ENCODE data around the gene CNTNAP5.

Gene CNTNAP5

DNA sequence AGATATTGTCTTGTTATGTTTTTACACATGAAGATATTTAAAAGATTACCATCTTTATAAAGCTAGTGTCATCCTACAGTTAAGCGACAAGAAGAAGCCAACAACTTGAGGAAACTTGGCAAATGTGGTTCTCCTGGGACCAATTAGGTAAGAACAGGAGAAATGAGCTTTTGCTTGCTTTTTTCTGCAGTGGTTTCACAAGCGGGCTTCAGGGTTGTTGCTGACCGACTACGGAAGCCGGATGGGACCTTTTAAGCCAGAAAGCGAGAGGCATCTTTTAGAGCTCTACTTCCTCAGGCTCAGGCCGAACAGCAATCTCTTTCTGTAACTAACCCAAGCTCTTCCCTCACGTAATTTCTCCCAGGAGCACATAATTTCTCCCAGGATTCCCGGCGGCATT is 256.5 kb downstream of the CNTNAP5 start:
- Mint-ChIP-seq H3K36me3 (no peaks in the 10 kb centered on the region), H3K4me3 (no peak overlapping the region), H3K4me1 (no peaks in the 10 kb centered on the region), H3K9me3 (peaks cover 4% of the 10 kb centered on the region), H3K27ac (no peak overlapping the region), H3K27me3 (no peaks in the 10 kb centered on the region)
- ATAC-seq (ENCODE audit: low read depth), result no peak
- DNase-seq (ENCODE audit: low spot score in 2 of 2), result no peak

DNA sequence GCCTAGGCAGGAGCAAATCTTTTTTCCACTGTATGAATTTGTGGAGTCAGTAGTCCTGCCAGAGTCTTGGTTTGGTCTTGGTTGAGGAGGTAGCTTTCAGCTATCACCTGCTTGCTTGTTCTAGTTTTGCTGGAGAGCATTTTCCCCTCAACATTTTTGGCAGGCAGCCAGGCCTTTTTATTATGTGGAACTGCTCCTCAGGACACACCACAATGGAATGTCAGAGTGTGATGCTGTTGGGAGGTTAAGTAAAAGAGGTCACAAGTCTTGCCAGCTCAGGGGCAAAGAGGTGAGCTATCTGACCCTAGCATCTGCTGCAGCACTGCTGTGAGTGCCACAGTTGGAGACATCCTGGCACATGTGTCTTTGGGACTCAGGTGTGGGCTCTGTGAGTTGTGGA is 258.0 kb downstream of the CNTNAP5 start:
- Mint-ChIP-seq H3K27me3 (no peaks in the 10 kb centered on the region), H3K36me3 (no peaks in the 10 kb centered on the region), H3K4me3 (no peak overlapping the region), H3K27ac (no peak overlapping the region), H3K4me1 (no peaks in the 10 kb centered on the region), H3K9me3 (peaks cover 2% of the 10 kb centered on the region)
- DNase-seq (ENCODE audit: low spot score in 2 of 2), result no peak
- ATAC-seq (ENCODE audit: low read depth), result no peak

DNA sequence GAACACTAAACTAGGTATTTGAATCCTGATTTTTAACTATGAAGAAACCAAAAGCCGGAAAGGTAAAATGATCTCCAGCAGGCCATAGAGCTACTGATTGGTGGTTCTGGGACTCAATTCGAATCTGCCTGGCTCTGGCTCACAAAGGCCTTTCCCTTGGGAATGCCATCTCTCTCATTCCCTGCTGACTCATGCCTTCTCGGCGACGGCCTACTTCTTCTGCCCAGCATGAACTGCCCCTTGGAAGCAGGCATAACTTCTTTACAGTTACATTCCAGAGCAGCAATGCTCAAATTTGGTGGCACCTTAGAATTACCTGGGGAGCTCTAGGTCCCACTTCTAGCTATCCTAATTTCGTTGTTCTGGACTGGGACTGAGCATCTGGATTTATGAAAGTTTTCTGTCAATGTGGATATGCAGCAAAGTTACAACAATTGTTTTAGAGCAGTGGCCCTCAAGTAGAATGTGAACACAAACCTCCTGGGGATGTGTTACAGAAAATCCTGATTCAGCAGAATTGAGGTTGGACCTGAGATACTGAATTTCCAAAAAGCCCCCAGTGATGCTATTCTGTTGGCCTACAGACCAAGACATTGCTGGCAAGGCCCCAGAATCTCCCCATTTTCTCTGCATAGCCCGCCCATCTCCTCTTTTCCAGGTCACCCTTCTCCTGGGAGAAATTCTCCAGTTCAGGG is 261.1 kb downstream of the CNTNAP5 start:
- Mint-ChIP-seq H3K9me3 (peaks cover 4% of the 10 kb centered on the region), H3K27ac (no peak overlapping the region), H3K36me3 (no peaks in the 10 kb centered on the region), H3K27me3 (no peaks in the 10 kb centered on the region), H3K4me3 (no peak overlapping the region), H3K4me1 (no peaks in the 10 kb centered on the region)
- no peak for ATAC-seq (ENCODE audit: low read depth)
- DNase-seq (ENCODE audit: low spot score in 2 of 2), result no peak

DNA sequence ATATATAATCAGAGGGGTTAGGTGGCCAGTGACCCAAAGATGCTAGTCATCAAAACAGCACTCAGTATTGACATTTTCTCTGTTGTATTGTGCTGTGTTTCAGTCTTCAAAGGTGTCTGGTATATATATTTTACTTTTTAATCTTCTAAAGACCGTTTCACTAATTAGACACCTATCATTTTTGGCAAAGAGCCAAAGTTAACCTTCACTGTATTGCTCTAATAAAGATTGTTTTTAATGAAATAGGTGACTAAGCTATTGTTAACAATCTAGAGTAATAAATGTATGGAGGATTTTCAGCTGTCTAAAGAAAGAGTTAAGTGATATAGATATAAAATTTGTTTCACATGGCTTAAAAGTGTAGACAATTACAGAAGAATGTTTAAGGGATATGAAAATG is 264.0 kb downstream of the CNTNAP5 start:
- H3K36me3 Mint-ChIP-seq, result no peaks in the 10 kb centered on the region
- ATAC-seq (ENCODE audit: low read depth) (no peak), DNase-seq (ENCODE audit: low spot score in 2 of 2) (no peak)
- no peaks in the 10 kb centered on the region for H3K4me1 Mint-ChIP-seq
- peaks cover 2% of the 10 kb centered on the region for H3K9me3 Mint-ChIP-seq
- H3K27me3 Mint-ChIP-seq, result no peaks in the 10 kb centered on the region
- H3K27ac Mint-ChIP-seq, result no peak overlapping the region
- no peak overlapping the region for H3K4me3 Mint-ChIP-seq

DNA sequence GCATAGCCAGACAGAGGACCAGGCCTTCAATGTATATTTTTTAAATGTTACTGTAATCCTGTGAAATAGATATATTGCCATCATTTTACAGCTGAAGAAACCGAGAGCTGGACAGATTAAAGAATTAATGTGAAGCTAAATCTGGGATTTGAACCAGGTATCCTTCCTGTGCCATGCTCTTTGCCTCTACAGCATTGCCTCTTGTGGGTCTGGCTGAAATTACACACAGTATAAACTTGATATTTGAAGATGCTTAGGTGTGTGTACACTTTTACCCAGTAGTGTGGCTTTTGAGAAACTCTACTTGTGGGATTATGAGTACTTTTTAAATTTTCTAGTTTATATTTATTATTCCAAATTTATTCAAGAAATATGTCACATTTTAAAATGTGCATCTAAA is 264.5 kb downstream of the CNTNAP5 start:
- no peak for DNase-seq (ENCODE audit: low spot score in 2 of 2)
- H3K36me3 Mint-ChIP-seq, result no peaks in the 10 kb centered on the region
- ATAC-seq (ENCODE audit: low read depth), result no peak
- no peak overlapping the region for H3K27ac Mint-ChIP-seq
- H3K9me3 Mint-ChIP-seq, result peaks cover 4% of the 10 kb centered on the region
- no peaks in the 10 kb centered on the region for H3K4me1 Mint-ChIP-seq
- no peaks in the 10 kb centered on the region for H3K27me3 Mint-ChIP-seq
- no peak overlapping the region for H3K4me3 Mint-ChIP-seq

DNA sequence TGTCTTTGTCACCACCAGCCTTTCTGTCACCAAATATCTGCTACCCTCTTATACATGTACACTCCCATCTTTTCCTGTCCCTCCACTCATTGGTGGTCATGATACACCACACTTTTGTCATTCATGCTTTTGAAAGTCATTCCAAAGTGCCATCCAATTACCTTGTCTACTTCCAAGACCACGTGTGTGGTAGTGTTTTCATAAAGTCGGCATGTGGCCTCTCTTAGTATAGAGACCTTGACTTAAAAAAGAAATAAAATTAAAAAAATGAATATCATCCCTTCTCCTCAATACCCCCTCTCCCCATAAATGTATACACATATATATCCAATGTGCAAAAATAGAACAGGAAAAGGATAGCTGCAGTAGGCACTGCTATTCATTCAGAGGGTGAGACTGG is 271.4 kb downstream of the CNTNAP5 start:
- no peak overlapping the region for H3K4me3 Mint-ChIP-seq
- H3K27ac Mint-ChIP-seq, result no peak overlapping the region
- no peaks in the 10 kb centered on the region for H3K27me3 Mint-ChIP-seq
- no peaks in the 10 kb centered on the region for H3K4me1 Mint-ChIP-seq
- no peaks in the 10 kb centered on the region for H3K36me3 Mint-ChIP-seq
- H3K9me3 Mint-ChIP-seq, result peaks cover 4% of the 10 kb centered on the region
- DNase-seq (ENCODE audit: low spot score in 2 of 2) (no peak), ATAC-seq (ENCODE audit: low read depth) (no peak)

DNA sequence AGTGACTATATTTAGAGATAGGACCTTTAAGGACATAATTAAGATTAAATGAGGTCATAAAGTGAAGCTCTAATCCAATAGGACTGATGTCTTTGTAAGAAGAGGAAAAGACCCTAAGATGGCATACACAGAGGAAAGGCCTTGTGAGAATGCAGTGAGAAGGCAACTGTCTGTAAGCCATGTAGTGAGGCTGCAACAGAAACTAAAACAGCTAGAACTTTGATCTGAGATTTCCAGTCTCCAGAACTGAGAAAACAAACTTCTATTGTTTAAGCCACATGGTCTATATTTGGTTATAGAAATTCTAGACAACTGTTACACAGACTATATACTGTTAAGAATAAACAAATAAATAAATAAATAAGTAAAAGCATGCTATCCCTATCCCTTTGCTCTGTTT is 276.8 kb downstream of the CNTNAP5 start:
- H3K36me3 Mint-ChIP-seq, result no peaks in the 10 kb centered on the region
- H3K27ac Mint-ChIP-seq, result no peak overlapping the region
- H3K4me1 Mint-ChIP-seq, result no peaks in the 10 kb centered on the region
- ATAC-seq (ENCODE audit: low read depth), result no peak
- no peak overlapping the region for H3K4me3 Mint-ChIP-seq
- H3K27me3 Mint-ChIP-seq, result no peaks in the 10 kb centered on the region
- peaks cover 5% of the 10 kb centered on the region for H3K9me3 Mint-ChIP-seq
- no peak for DNase-seq (ENCODE audit: low spot score in 2 of 2)

DNA sequence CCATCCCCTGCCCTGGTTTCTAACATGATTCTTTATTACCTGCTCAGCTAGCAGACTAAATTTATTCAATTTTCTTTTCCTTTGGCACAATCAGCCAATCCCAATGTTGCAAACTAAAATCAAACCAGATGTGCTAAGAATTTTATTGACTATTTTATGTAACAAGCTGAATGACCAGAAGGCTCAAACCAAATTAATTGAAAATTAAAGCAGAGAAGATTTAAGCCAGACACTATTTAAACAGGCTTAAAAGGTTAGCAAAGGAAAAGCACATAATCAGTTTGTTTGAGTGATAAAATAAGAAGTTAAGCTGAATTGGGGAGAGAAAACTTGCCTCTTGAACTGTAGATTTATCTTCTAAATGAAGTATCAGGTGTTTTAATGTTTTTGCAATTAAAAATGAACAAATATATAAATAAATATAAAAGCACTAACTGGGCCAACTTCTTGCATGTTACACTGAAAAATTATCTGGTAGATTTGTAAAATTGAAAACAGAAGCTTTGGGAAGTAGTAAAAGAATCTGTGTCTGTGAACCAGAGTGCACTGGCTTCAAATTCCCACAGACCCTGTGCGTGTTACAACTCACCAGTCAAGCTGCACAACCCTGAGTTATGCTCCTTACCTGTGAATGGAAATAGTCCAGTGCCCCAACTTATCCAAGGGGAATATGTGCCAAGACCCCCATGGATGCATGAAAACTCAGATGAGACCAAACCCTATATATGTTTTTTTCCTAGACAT is 283.4 kb downstream of the CNTNAP5 start:
- peaks cover 10% of the 10 kb centered on the region for H3K9me3 Mint-ChIP-seq
- H3K27me3 Mint-ChIP-seq, result no peaks in the 10 kb centered on the region
- H3K27ac Mint-ChIP-seq, result no peak overlapping the region
- no peaks in the 10 kb centered on the region for H3K36me3 Mint-ChIP-seq
- H3K4me1 Mint-ChIP-seq, result no peaks in the 10 kb centered on the region
- DNase-seq (ENCODE audit: low spot score in 2 of 2), result no peak
- ATAC-seq (ENCODE audit: low read depth), result no peak
- H3K4me3 Mint-ChIP-seq, result no peak overlapping the region

DNA sequence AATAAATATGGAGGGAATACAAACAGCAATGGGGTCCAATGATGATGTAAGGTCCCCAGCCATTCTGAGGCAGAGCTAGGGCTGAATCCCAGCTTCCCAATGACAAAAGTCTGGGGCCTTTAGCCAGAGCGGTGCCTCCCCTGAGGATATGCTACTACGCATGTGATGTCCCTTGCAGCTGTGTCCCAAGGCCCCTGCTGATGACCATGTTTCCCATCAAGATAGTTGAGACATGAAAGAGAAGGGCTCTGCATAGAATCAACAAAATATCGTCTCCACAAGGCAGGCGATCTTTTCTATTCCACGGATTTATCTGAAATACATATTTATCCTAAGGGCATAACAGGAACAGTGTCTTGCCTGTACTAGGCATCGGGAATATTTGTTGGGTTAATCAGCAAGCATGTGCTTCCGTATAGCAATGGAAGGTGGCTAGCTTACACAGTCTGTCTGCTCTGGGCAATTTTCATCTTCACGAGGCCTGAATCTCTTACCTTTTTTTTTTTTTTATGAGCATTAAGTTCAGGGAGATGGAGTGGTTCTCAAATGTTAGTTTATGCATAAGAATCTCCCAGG is 284.6 kb downstream of the CNTNAP5 start:
- Mint-ChIP-seq H3K27me3 (no peaks in the 10 kb centered on the region), H3K9me3 (peaks cover 10% of the 10 kb centered on the region)
- no peak for ATAC-seq (ENCODE audit: low read depth)

DNA sequence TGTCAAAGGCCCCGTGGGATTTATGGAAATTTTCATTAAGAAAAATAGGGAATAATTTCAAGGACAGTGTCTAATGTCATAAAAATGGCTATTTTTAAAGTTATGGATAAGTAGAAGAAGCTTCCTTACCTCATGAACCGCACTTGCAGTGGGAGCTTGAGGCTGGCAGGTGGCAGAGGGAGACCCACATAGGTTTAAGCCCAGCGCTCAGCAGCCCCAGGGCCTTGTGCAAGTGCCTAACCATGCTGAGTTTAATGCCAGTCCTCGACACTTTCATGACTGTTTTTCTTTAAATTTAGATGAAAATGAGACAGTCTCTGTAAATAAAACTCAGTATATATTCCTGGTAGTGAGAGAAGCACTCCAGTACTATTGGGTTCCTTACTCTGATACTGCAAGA is 285.6 kb downstream of the CNTNAP5 start:
- H3K27me3 Mint-ChIP-seq, result no peaks in the 10 kb centered on the region
- H3K9me3 Mint-ChIP-seq, result peaks cover 8% of the 10 kb centered on the region
- no peak overlapping the region for H3K27ac Mint-ChIP-seq
- no peak for DNase-seq (ENCODE audit: low spot score in 2 of 2)
- ATAC-seq (ENCODE audit: low read depth), result no peak
- H3K4me1 Mint-ChIP-seq, result no peaks in the 10 kb centered on the region
- H3K36me3 Mint-ChIP-seq, result no peaks in the 10 kb centered on the region
- no peak overlapping the region for H3K4me3 Mint-ChIP-seq

More for the DNA sequence above, 284.6 kb downstream of the CNTNAP5 start:
- no peak for DNase-seq (ENCODE audit: low spot score in 2 of 2)
- Mint-ChIP-seq H3K4me3 (no peak overlapping the region), H3K27ac (no peak overlapping the region), H3K4me1 (no peaks in the 10 kb centered on the region), H3K36me3 (no peaks in the 10 kb centered on the region)

DNA sequence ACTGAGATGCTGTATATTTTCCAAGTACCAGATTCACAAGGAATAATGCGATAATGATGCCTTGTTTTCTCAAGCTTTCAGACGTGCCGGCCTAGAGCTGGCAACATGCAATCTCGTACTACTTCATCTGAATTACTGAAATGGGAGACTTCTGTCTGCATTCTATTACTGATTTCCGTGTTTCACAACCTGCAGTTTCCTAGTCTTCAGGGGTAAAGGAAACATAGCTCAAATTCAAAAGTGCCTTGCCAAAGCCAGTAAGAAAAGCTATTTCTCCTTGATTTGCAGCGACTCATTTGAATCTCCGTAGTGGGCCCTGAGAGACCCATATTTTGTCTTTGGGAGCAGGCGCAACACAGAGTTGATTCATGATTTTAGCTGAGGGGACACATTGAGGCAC is 289.0 kb downstream of the CNTNAP5 start:
- no peak overlapping the region for H3K27ac Mint-ChIP-seq
- no peak for ATAC-seq (ENCODE audit: low read depth)
- no peak overlapping the region for H3K4me3 Mint-ChIP-seq
- no peaks in the 10 kb centered on the region for H3K27me3 Mint-ChIP-seq
- peaks cover 3% of the 10 kb centered on the region for H3K9me3 Mint-ChIP-seq
- no peaks in the 10 kb centered on the region for H3K36me3 Mint-ChIP-seq
- DNase-seq (ENCODE audit: low spot score in 2 of 2), result no peak
- no peaks in the 10 kb centered on the region for H3K4me1 Mint-ChIP-seq

DNA sequence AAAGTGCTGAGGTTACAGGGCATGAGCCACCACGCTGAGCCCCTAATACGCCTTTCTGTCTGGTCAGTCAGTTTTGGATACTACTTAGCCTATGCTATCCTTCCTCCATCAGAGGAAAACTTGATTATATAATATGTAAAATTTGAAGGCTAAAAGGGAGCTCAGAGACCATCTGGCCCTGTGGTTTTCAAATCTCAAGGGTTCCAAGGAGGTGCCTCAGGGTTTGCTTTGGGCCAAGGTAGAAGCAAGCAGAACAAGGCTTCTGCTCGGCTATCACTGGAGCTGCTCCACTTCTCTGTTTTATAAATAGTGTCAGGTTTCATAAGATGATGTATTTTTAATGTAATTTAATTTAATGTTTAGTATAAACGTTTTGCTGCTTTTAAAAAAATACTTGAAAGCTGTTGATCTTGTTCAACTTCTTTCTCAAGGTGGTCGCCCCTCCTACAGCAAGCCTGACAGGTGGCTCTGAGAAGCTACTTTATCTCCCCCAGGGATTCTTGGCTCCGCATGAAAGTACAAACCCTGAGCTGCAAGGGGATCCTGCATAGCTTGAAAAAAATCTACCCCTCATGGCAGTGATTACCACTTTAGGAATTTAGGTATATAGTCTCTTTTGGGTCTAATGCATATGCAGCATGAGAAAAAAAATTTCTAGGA is 290.3 kb downstream of the CNTNAP5 start:
- no peak for ATAC-seq (ENCODE audit: low read depth)
- Mint-ChIP-seq H3K27ac (no peak overlapping the region), H3K4me3 (no peak overlapping the region), H3K4me1 (no peaks in the 10 kb centered on the region), H3K9me3 (peaks cover 2% of the 10 kb centered on the region), H3K27me3 (no peaks in the 10 kb centered on the region), H3K36me3 (no peaks in the 10 kb centered on the region)
- no peak for DNase-seq (ENCODE audit: low spot score in 2 of 2)

DNA sequence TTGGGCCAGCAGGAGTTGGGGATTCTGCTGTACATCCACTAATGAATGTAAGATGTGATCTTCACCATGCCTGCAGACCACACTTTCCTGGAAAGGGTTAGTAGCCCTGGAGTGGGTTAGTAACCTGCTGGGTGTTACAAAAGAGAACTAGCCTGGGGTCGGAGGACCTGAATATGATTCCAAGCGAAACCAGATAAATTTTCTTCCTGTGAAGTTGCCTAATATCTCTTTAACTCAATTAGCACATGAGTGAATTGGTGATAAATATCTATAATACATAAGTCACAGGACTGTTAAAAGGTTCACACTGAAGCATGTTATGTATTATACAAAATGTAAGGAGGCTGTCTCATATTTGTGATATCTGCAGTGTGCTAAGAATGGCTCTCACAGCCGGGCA is 291.0 kb downstream of the CNTNAP5 start:
- no peaks in the 10 kb centered on the region for H3K4me1 Mint-ChIP-seq
- no peak overlapping the region for H3K27ac Mint-ChIP-seq
- no peak for ATAC-seq (ENCODE audit: low read depth)
- H3K9me3 Mint-ChIP-seq, result peaks cover 6% of the 10 kb centered on the region
- no peak for DNase-seq (ENCODE audit: low spot score in 2 of 2)
- no peak overlapping the region for H3K4me3 Mint-ChIP-seq
- no peaks in the 10 kb centered on the region for H3K36me3 Mint-ChIP-seq
- H3K27me3 Mint-ChIP-seq, result peaks cover 3% of the 10 kb centered on the region

DNA sequence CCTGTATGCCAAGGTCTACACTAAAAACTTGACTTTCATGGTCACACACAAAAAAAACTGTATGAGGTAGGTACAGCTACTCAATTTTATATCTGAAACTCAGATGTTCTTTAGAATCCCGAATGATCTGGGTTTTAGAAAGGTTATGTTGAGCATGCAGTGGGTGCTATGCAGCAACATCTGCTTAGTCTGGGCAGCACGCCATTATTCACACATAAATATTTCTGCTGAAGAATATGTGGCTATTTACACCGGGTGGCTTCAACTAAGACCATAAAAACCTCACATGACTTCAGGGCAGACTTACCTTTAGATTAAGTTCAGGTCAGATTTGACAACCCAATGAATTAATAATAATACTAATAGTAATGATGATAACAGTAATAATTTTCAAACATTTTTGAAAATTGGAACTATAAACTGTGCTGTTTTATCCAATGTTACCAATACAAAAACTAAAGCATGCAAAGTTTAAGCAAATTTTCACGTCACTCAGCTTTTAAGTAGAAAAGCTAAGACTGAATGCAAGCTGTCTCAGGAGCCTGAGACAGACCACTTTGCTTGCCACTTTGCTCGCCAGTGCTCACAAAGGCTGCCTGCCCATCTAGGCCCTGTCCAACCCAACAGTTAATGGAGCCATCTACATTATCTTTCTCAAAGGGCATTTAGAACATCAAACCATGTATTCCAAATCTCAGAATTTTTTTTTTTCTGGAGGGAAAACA is 292.0 kb downstream of the CNTNAP5 start:
- Mint-ChIP-seq H3K36me3 (no peaks in the 10 kb centered on the region), H3K4me3 (no peak overlapping the region), H3K27me3 (peaks cover 3% of the 10 kb centered on the region), H3K9me3 (peaks cover 4% of the 10 kb centered on the region), H3K27ac (no peak overlapping the region), H3K4me1 (no peaks in the 10 kb centered on the region)
- no peak for DNase-seq (ENCODE audit: low spot score in 2 of 2)
- no peak for ATAC-seq (ENCODE audit: low read depth)

Data from memory B cell (primary cell).